ENCODE measurements around the gene HMCN1.

DNA sequence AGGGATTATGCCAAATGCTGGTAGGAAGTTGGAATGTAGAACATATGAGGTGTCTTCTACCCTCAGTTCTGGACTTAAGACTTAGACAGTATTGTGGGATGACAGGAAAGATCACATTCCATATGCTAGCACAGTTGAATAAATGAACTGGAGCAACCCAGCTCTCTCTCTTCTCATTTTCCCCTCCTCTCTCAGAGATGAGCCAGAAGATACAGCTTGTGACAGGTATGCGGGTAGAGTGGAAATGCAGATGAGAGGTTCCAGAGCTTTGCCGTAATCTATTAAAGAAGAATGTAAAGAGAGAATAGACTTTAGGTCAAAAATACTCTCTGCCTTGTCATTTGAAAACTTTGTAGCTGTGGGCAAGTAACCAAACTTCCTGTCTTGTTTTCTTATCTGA, 32.5 kb upstream of the HMCN1 start:
- TF ChIP-seq POLR2A (IDR thresholded peaks at IDR 0.05; ENCODE audit: low read length) (no peak), GATA1 (IDR thresholded peaks at IDR 0.05; ENCODE audit: low read depth, low read length) (no peak)
